ENCODE measurements around the gene NOP56. TPM values are rescaled to one million over a fixed set of nuclear protein-coding genes. Genes with fewer than 3 reads are reported as not detected.

Gene NOP56
- total and polyA plus RNA-seq, 9 donors, result 62.0 to 207 (median 134) TPM

DNA sequence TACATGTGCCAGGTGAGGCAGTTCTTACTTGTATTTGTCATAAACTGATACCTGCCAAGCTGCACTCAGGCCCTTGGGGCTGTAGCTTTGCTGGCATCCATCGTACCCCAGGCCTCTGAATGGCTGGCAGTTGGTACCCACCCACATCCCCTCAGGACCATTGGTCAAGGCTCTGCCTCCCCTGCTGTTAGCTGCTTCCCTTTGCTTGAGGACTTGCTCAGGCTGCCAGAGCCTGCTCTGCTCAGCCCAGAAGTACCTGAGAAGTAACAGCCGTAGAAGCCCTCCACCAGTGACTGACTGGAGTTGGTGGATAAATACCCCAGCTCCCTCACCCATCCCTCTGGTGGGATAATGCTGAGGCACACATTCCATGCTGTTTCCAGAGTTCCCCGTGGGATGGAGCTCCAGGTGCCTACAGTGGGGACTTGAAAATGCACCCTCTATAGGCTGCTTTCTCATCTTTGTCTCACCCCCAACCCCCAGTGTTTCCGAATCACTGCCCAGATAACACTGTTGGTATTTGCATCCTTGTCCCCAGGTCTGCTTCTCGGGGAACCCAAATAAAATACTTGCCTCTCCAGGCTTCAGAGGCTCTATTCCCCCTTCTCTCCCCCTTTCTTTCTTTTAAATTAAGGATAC, 47.5 kb downstream of the NOP56 start:
- Histone ChIP-seq H3K4me1 (ENCODE audit: insufficient read depth) (no peaks in the 10 kb centered on the region), H3K27me3 (no peaks in the 10 kb centered on the region), H3K27ac (no peak overlapping the region), H3K36me3 (no peaks in the 10 kb centered on the region), H3K4me3 (no peak overlapping the region), H3K9me3 (no peaks in the 10 kb centered on the region)
- intact Hi-C loops (cut with DNase I), result loop anchor here (5.0 to 10.0 kb wide), 4 partner anchors 47 to 155 kb away; partner anchors contain the start of genes PCED1A (in 1 of the 4) and VPS16 (in 1 of the 4)
- TF ChIP-seq, protein P1, sequence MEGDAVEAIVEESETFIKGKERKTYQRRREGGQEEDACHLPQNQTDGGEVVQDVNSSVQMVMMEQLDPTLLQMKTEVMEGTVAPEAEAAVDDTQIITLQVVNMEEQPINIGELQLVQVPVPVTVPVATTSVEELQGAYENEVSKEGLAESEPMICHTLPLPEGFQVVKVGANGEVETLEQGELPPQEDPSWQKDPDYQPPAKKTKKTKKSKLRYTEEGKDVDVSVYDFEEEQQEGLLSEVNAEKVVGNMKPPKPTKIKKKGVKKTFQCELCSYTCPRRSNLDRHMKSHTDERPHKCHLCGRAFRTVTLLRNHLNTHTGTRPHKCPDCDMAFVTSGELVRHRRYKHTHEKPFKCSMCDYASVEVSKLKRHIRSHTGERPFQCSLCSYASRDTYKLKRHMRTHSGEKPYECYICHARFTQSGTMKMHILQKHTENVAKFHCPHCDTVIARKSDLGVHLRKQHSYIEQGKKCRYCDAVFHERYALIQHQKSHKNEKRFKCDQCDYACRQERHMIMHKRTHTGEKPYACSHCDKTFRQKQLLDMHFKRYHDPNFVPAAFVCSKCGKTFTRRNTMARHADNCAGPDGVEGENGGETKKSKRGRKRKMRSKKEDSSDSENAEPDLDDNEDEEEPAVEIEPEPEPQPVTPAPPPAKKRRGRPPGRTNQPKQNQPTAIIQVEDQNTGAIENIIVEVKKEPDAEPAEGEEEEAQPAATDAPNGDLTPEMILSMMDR (IDR thresholded peaks at IDR 0.05), result no peak
- TF ChIP-seq EP300 (IDR thresholded peaks at IDR 0.05), result no peak
- WGBS, 3 donors, result 84 to 91% (median 88%) methylated on average over 5 of the region's 5 CpGs
- no peak for DNase-seq

- Histone ChIP-seq H3K4me1 (ENCODE audit: insufficient read depth) (no peaks in the 10 kb centered on the region), H3K9me3 (no peaks in the 10 kb centered on the region), H3K36me3 (no peaks in the 10 kb centered on the region), H3K27ac (no peak overlapping the region), H3K4me3 (no peak overlapping the region), H3K27me3 (no peaks in the 10 kb centered on the region)
- no peak for DNase-seq
- 74 to 82% (median 81%) methylated on average over 8 to 9 of the region's 9 CpGs for WGBS, 3 donors
- intact Hi-C loops (cut with DNase I), result no loop called here
- no peak for TF ChIP-seq EP300 (IDR thresholded peaks at IDR 0.05)
- TF ChIP-seq POLR2A (IDR thresholded peaks at IDR 0.05), result no peak
- TF ChIP-seq, protein P1 (IDR thresholded peaks at IDR 0.05), result no peak
These were observed 48.6 kb downstream of the NOP56 start for GRCh38 chr20:2700913-2701620.

DNA sequence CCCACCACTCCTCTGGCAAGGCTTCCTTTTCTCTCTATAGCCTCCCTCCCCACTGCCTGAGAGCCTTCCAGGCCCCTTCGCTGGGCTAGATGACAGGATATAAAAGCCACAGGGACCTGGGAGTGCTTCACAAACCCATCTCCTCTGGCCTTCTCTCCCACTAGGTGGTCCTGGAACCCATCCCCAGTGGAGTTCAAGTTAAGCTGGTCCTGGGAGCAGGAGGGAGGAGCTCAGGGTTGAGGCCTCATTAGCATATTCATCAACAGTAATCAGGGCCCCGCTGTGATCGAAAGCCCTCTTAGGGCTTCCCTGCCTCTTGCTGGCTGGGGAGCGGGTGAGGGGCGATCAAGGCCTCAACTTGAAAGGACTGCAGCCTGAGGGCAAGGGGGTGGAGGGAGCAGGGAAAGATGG, 49.2 kb downstream of the NOP56 start:
- H3K4me3 ChIP-seq, result no peak overlapping the region
- TF ChIP-seq POLR2A (IDR thresholded peaks at IDR 0.05), result no peak
- no peak for TF ChIP-seq EP300 (IDR thresholded peaks at IDR 0.05)
- TF ChIP-seq, protein P1 (IDR thresholded peaks at IDR 0.05), result no peak
- 76 to 84% (median 79%) methylated on average over 5 of the region's 5 CpGs for WGBS, 3 donors
- H3K4me1 ChIP-seq (ENCODE audit: insufficient read depth), result no peaks in the 10 kb centered on the region
- no peak overlapping the region for H3K27ac ChIP-seq
- no peaks in the 10 kb centered on the region for H3K9me3 ChIP-seq
- H3K36me3 ChIP-seq, result no peaks in the 10 kb centered on the region
- no peak for DNase-seq
- intact Hi-C loops (cut with DNase I), result no loop called here
- no peaks in the 10 kb centered on the region for H3K27me3 ChIP-seq

GRCh38 chr20:2703716-2704475, 51.5 kb downstream of the NOP56 start:
- intact Hi-C loops (cut with DNase I), result no loop called here
- Histone ChIP-seq H3K27me3 (no peaks in the 10 kb centered on the region), H3K9me3 (no peaks in the 10 kb centered on the region), H3K36me3 (no peaks in the 10 kb centered on the region), H3K27ac (no peak overlapping the region), H3K4me1 (ENCODE audit: insufficient read depth) (no peaks in the 10 kb centered on the region), H3K4me3 (no peak overlapping the region)
- no peak for DNase-seq
- 84 to 87% (median 85%) methylated on average over 8 of the region's 8 CpGs for WGBS, 3 donors
- no peak for TF ChIP-seq POLR2A (IDR thresholded peaks at IDR 0.05)
- TF ChIP-seq, protein P1 (IDR thresholded peaks at IDR 0.05), result no peak
- no peak for TF ChIP-seq EP300 (IDR thresholded peaks at IDR 0.05)
